SK-N-SH (cell line): ENCODE results near the gene NOTCH4. TPM values are rescaled to one million over a fixed set of nuclear protein-coding genes. Genes with fewer than 3 reads are reported as not detected.

ENCODE experiments used
- CTCF ChIA-PET: fragments of 300-600, 350-600 bp; formaldehyde crosslinking; extraction: SDS; loops from one replicate; lab custom pipeline; 2021; lab: Yijun Ruan, JAX
- POLR2A ChIA-PET: fragments of 350-600 bp; sonication (Branson Sonifier 250); formaldehyde crosslinking; extraction: SDS; loops from one replicate; lab custom pipeline; 2020; ENCODE audit warnings: antibody characterized with exemption, inconsistent platforms; lab: Yijun Ruan, JAX
- DNase-seq: peaks from one replicate; pipeline ENCODE4 v3.0.0; 2012
- H2AFZ ChIP-seq: fragments of 200-600 bp; sonication (generic); 2 replicates; pipeline ENCODE4 v1.8.1; 2016; ENCODE audit warnings: antibody characterized with exemption, mild to moderate bottlenecking, low read depth
- H3F3A ChIP-seq: fragments of 200-600 bp; sonication (generic); replicated peaks from 2 replicates; pipeline ENCODE3; 2016; ENCODE audit warnings: antibody characterized with exemption, mild to moderate bottlenecking; ENCODE audit not compliant: insufficient read depth
- H3K27ac ChIP-seq, 2 experiments: fragments of 200-500 bp in 1 of 2; fragments of 200-600 bp in 1 of 2; sonication (Bioruptor generic) in 1 of 2; sonication (generic), shearing (Covaris generic) in 1 of 2; 2 replicates each; pipeline versions ENCODE4 v1.5.1 to v1.6.1; 2014 to 2016; ENCODE audit warnings: low read depth in 2 of 2, inconsistent platforms in 1 of 2, low read length in 1 of 2, mild to moderate bottlenecking in 1 of 2, mixed read lengths in 1 of 2
- H3K27me3 ChIP-seq: fragments of 200-600 bp; sonication (generic), shearing (Covaris generic); 2 replicates; pipeline ENCODE4 v1.6.1; 2016; ENCODE audit warnings: mixed run types; ENCODE audit not compliant: insufficient read depth
- H3K36me3 ChIP-seq, 2 experiments: fragments of 200-500 bp in 1 of 2; fragments of 200-600 bp in 1 of 2; sonication (Bioruptor generic) in 1 of 2; sonication (generic) in 1 of 2; replicated peaks in 1 of 2; 2 replicates each; pipeline versions ENCODE3 to v1.5.1; 2014 to 2016; ENCODE audit warnings: low read length in 1 of 2, mild to moderate bottlenecking in 1 of 2; ENCODE audit not compliant: insufficient read depth in 2 of 2, control insufficient read depth in 1 of 2
- H3K4me1 ChIP-seq, 2 experiments: fragments of 200-500 bp in 1 of 2; fragments of 200-600 bp in 1 of 2; sonication (Bioruptor generic) in 1 of 2; sonication (generic), shearing (Covaris generic) in 1 of 2; 2 replicates each; pipeline versions ENCODE4 v1.5.1 to v1.6.1; 2014 to 2016; ENCODE audit warnings: low read depth in 1 of 2, low read length in 1 of 2, mixed run types in 1 of 2; ENCODE audit not compliant: insufficient read depth in 2 of 2, control insufficient read depth in 1 of 2
- H3K4me2 ChIP-seq: fragments of 200-600 bp; sonication (generic), shearing (Covaris generic); 2 replicates; pipeline ENCODE4 v1.6.1; 2017; ENCODE audit warnings: mixed run types
- H3K4me3 ChIP-seq, 2 experiments: fragments of 200-500 bp in 1 of 2; fragments of 200-600 bp in 1 of 2; sonication (Bioruptor generic) in 1 of 2; sonication (generic), shearing (Covaris generic) in 1 of 2; 2 replicates each; pipeline versions ENCODE4 v1.5.1 to v1.8.1; 2014 to 2016; ENCODE audit warnings: low read depth in 2 of 2, inconsistent platforms in 1 of 2, low read length in 1 of 2, mild to moderate bottlenecking in 1 of 2, mixed read lengths in 1 of 2, moderate library complexity in 1 of 2
- H3K79me2 ChIP-seq: fragments of 200-600 bp; sonication (generic); 2 replicates; pipeline ENCODE4 v1.8.1; 2017; ENCODE audit warnings: mild to moderate bottlenecking; ENCODE audit not compliant: insufficient read depth
- H3K9ac ChIP-seq: fragments of 200-600 bp; sonication (generic); 2 replicates; pipeline ENCODE4 v1.6.1; 2017; ENCODE audit warnings: mixed run types
- H3K9me2 ChIP-seq: fragments of 200-600 bp; sonication (generic); 2 replicates; pipeline ENCODE4 v1.6.1; 2017; ENCODE audit warnings: mixed run types
- H3K9me3 ChIP-seq: fragments of 200-600 bp; sonication (generic); 2 replicates; pipeline ENCODE4 v1.6.1; 2017; ENCODE audit warnings: mixed run types, mild to moderate bottlenecking, moderate library complexity
- H4K20me1 ChIP-seq: fragments of 200-600 bp; sonication (generic); 2 replicates; pipeline ENCODE4 v1.6.1; 2017; ENCODE audit warnings: mild to moderate bottlenecking, mixed run types; ENCODE audit not compliant: insufficient read depth
- EZH2phosphoT487 ChIP-seq: fragments of 200-600 bp; sonication (generic); IDR thresholded peaks from 2 replicates; pipeline ENCODE4 v1.6.1; 2017; ENCODE audit warnings: low read depth, mixed run types, mild to moderate bottlenecking, antibody characterized with exemption, moderate library complexity, borderline replicate concordance
- FOSL2 ChIP-seq: IDR thresholded peaks from 2 replicates; pipeline ENCODE4 v1.4.0; 2012; ENCODE audit warnings: low read depth, mild to moderate bottlenecking, moderate library complexity, borderline replicate concordance
- GATA2 ChIP-seq: sonication (generic); formaldehyde crosslinking; IDR thresholded peaks from 2 replicates; pipeline ENCODE4 v1.5.0; 2020; ENCODE audit warnings: mild to moderate bottlenecking, missing genetic modification reagents
- POLR2AphosphoS5 ChIP-seq: IDR thresholded peaks from 2 replicates; pipeline ENCODE4 v1.6.1; 2012; ENCODE audit warnings: low read depth, low read length
- RAD21 ChIP-seq: IDR thresholded peaks from 2 replicates; pipeline ENCODE4 v1.6.1; 2012; ENCODE audit warnings: mild to moderate bottlenecking, low read length
- TAF1 ChIP-seq: IDR thresholded peaks from 2 replicates; pipeline ENCODE4 v1.6.1; 2012; ENCODE audit warnings: low read depth, mild to moderate bottlenecking, low read length, moderate library complexity, borderline replicate concordance
- USF2 ChIP-seq: fragments of 150-350 bp; IDR thresholded peaks from 2 replicates; pipeline ENCODE4 v1.6.1; 2017; ENCODE audit warnings: antibody characterized with exemption, low read length, low read depth, borderline replicate concordance
- WGBS: methylation state at CpG from one replicate; pipeline ENCODE4 v1.1.6; 2017; ENCODE audit warnings: low lambda C conversion rate; 5-methylcytosine and 5-hydroxymethylcytosine counted together
- polyA plus RNA-seq, 3 experiments: library from polyadenylated mRNA; depleted of rRNA; stranded (reverse); fragments of >200 nt; gene quantifications; 2 replicates each; pipeline ENCODE4 v1.2.3, GENCODE V29; 2012
- TF ChIP-seq, protein P1 (sequence below): IDR thresholded peaks from 2 replicates; pipeline ENCODE4 v1.4.0; 2012; ENCODE audit warnings: low read depth, borderline replicate concordance

The NOTCH4 gene
- polyA plus RNA-seq, 1 of the 3 experiments (the other 2 are of a cell fraction) = 2.5 TPM

DNA sequence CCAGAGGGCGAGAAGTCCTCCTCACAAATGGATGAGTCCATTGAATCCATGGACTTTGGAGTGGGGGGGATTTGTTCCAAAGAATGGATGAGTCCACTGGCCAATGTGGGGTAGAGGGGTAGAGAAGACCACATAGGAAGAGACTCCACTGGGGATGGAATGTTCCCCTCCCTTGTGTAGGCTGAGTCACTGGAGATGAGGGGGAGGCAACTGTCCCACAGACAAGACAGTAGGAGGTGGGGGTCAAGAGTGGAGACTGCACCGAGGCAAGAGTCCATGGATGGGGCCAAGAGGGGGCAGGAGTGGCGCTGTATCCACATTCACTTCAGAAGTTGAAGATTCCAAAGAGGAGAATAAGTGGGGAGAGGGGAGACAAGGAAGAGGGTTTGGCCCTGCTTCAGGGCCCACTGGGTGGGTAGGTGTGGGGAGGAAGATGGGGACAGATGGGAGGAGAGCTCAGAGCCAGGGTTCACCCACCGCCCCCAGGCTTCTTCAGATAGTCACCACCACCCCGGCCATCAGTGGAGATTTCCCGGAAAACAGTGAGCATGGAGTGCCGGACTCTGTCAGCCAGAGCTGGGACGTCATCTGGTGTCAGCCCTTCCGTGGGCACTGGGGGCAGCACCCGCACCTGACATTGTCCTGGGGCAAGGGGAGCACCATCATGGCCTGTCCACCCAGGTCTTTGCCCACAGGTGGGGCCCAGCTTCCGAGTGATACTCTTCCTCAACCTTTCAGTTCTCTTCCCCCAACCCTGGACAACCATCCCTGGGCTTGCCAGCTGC lies 54.9 kb downstream of the NOTCH4 start:
- H3K79me2 ChIP-seq = peaks cover 24% of the 10 kb centered on the region
- H3K27ac ChIP-seq = no peak overlapping the region
- no peak overlapping the region for H2AFZ ChIP-seq
- no peaks in the 10 kb centered on the region for H3K9me3 ChIP-seq
- no peaks in the 10 kb centered on the region for H3K9me2 ChIP-seq
- no peak overlapping the region for H3K4me2 ChIP-seq
- H3K27me3 ChIP-seq = no peaks in the 10 kb centered on the region
- CTCF ChIA-PET = interaction anchor here (1.2 to 1.3 kb wide), 2 partner anchors 22 to 39 kb away, joined by 3 to 5 read pairs; partner anchors contain the start of gene PBX2
- H3K9ac ChIP-seq = no peak overlapping the region
- DNase-seq = no peak
- H3K4me1 ChIP-seq = peaks cover 0 to 6% of the 10 kb centered on the region in 2 experiments; a peak in 1 of 4 replicates
- TF ChIP-seq POLR2AphosphoS5 (0 out of 2 replicates have a peak, but pooled peaks have one; percentile 13), TAF1 (no peak)
- TF ChIP-seq, all 33 proteins: peak for 1
- Histone ChIP-seq H4K20me1 (no peaks in the 10 kb centered on the region), H3K4me3 (no peak overlapping the region), H3K36me3 (peaks cover 5 to 36% of the 10 kb centered on the region in 2 experiments), H3F3A (peaks cover 8% of the 10 kb centered on the region)
- 93% methylated on average over 7 of the region's 11 CpGs for WGBS
- POLR2A ChIA-PET = interaction anchor here (1.0 kb wide), 1 partner anchor 58 kb away, joined by 3 read pairs; no protein-coding TSS in a partner anchor

DNA sequence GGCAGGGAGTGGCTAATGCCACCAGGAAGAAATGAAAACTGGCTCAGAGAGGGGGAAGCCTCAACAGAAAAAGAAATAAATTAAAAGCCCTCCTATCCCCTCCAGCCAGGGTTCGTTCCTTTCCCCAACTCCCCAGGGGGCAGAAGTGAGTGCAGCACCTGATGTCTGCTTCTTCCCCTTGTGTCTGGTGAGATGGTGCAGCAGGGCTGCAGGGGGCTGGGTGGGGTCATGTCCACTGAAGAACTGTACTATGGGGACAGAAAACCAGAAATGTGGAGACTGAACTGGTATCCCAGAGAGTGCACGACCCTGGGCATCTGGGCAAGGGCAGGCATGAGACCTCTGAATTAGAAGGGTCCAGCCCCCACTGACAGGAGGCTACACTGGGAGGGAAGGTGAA lies 55.5 kb downstream of the NOTCH4 start:
- no peak for DNase-seq

More for the DNA sequence above, 55.5 kb downstream of the NOTCH4 start:
- H3K79me2 ChIP-seq = peaks cover 17% of the 10 kb centered on the region
- CTCF ChIA-PET = no interaction called here
- no peaks in the 10 kb centered on the region for H3K9me3 ChIP-seq
- H3F3A ChIP-seq = peaks cover 2% of the 10 kb centered on the region
- no peaks in the 10 kb centered on the region for H4K20me1 ChIP-seq
- no peak overlapping the region for H2AFZ ChIP-seq
- H3K36me3 ChIP-seq = peaks cover 5 to 36% of the 10 kb centered on the region in 2 experiments
- no peak overlapping the region for H3K4me2 ChIP-seq
- no peaks in the 10 kb centered on the region for H3K9me2 ChIP-seq
- H3K27me3 ChIP-seq = no peaks in the 10 kb centered on the region
- no peak for TF ChIP-seq RAD21
- TF ChIP-seq GATA2 (CRISPR knock-in tag) = no peak
- TF ChIP-seq EZH2phosphoT487 = no peak
- TF ChIP-seq, protein P1, sequence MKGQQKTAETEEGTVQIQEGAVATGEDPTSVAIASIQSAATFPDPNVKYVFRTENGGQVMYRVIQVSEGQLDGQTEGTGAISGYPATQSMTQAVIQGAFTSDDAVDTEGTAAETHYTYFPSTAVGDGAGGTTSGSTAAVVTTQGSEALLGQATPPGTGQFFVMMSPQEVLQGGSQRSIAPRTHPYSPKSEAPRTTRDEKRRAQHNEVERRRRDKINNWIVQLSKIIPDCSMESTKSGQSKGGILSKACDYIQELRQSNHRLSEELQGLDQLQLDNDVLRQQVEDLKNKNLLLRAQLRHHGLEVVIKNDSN = no peak
- TF ChIP-seq FOSL2 = no peak
- no peak for TF ChIP-seq USF2
- TF ChIP-seq, all 33 proteins: peak for 0
- Histone ChIP-seq H3K27ac (no peak overlapping the region), H3K9ac (no peak overlapping the region), H3K4me1 (peaks cover 0 to 6% of the 10 kb centered on the region in 2 experiments; a peak in 1 of 4 replicates), H3K4me3 (no peak overlapping the region)
- POLR2A ChIA-PET = no interaction called here
- WGBS = 100% methylated on average over 1 of the region's 2 CpGs
